Left cardiac atrium (tissue), 4 donors: ENCODE measurements around the gene PTPN23. TPM values are rescaled to one million over a fixed set of nuclear protein-coding genes. Genes with fewer than 3 reads are reported as not detected.

Experiments
- ATAC-seq, 2 donors: fragments of 200-7000 bp; cut with Tn5 transposase; one replicate each; pipeline ENCODE4 v1.9.1; 2020; ENCODE audit warnings: mild to moderate bottlenecking in 2 of 2, moderate library complexity in 2 of 2
- DNase-seq: peaks from one replicate; pipeline ENCODE4 v3.0.0-alpha.2; 2020
- intact Hi-C, 2 donors: fragments of 100-400 bp; cut with DNase I; formaldehyde crosslinking; loops; one replicate each; pipeline versions ENCODE4 v1.14.1 to v1.15.1; 2022 to 2023
- total RNA-seq, 2 donors: library from RNA; stranded (reverse); fragmentation: NEBNext Ultra II Directional; extraction: Animal tissue kit (Norgen Biotek cat#: 25700); gene quantifications; one replicate each; pipeline ENCODE4 v1.2.1, GENCODE V29; 2021
- donor health status: DM: no; HTN: yes; CAD: no.
- donor health status: DM: no; HTN: yes; CAD: no; lungs with severe emphysema.
- donor health status: DM: yes; HTN: yes; CAD: no.
- donor health status: Dilated cardiomyopathy.

PTPN23 gene
- total RNA-seq, 2 donors from 2014 or later: 24.1 to 24.8 TPM

- ATAC-seq (peak; percentile 12 to 55), DNase-seq (no peak)
- intact Hi-C loops: no loop called here
These were observed 14.1 kb downstream of the PTPN23 start for GRCh38 chr3:47394881-47395280.

- ATAC-seq (no peak), DNase-seq (no peak)
- intact Hi-C loops: no loop called here
These were observed 17.4 kb downstream of the PTPN23 start for GRCh38 chr3:47398228-47398627.

GRCh38 chr3:47399016-47399415 is 18.2 kb downstream of the PTPN23 start:
- no peak for ATAC-seq
- intact Hi-C loops: no loop called here
- no peak for DNase-seq

- ATAC-seq (no peak), DNase-seq (no peak)
- intact Hi-C loops: no loop called here
These were observed 18.9 kb downstream of the PTPN23 start for GRCh38 chr3:47399531-47400270.

GRCh38 chr3:47404431-47404876 is 23.6 kb downstream of the PTPN23 start:
- ATAC-seq (no peak), DNase-seq (no peak)

GRCh38 chr3:47404955-47405790 is 24.4 kb downstream of the PTPN23 start:
- no peak for DNase-seq
- ATAC-seq: peak; percentile 77 to 87
- intact Hi-C loops: no loop called here

More at GRCh38 chr3:47404431-47404876, 23.6 kb downstream of the PTPN23 start:
- intact Hi-C loops: no loop called here

GRCh38 chr3:47405820-47406761 is 25.3 kb downstream of the PTPN23 start:
- no peak for DNase-seq
- intact Hi-C loops: no loop called here
- ATAC-seq: no peak

GRCh38 chr3:47406762-47407149 is 25.9 kb downstream of the PTPN23 start:
- ATAC-seq (no peak), DNase-seq (no peak)
- intact Hi-C loops: no loop called here

GRCh38 chr3:47407237-47407636 is 26.4 kb downstream of the PTPN23 start:
- ATAC-seq: no peak
- intact Hi-C loops: no loop called here
- DNase-seq: no peak

GRCh38 chr3:47407896-47408838 is 27.3 kb downstream of the PTPN23 start:
- intact Hi-C loops: no loop called here
- peak in 1 of 2 donors; percentile 16 for ATAC-seq
- no peak for DNase-seq

- DNase-seq (no peak), ATAC-seq (no peak)
- intact Hi-C loops: no loop called here
These were observed 28.0 kb downstream of the PTPN23 start for GRCh38 chr3:47408839-47409229.

- DNase-seq (no peak), ATAC-seq (no peak)
- intact Hi-C loops: no loop called here
These were observed 28.5 kb downstream of the PTPN23 start for GRCh38 chr3:47409284-47409683.

GRCh38 chr3:47409688-47410416 is 29.0 kb downstream of the PTPN23 start:
- ATAC-seq (no peak), DNase-seq (no peak)

GRCh38 chr3:47410417-47410720 is 29.5 kb downstream of the PTPN23 start:
- no peak for DNase-seq
- no peak for ATAC-seq
- intact Hi-C loops: no loop called here

More at GRCh38 chr3:47409688-47410416, 29.0 kb downstream of the PTPN23 start:
- intact Hi-C loops: no loop called here

- DNase-seq: no peak
- no peak for ATAC-seq
These were observed 30.2 kb downstream of the PTPN23 start for GRCh38 chr3:47410801-47411646.

GRCh38 chr3:47411696-47412452 is 31.1 kb downstream of the PTPN23 start:
- ATAC-seq: no peak
- no peak for DNase-seq
- intact Hi-C loops: no loop called here

More at GRCh38 chr3:47410801-47411646, 30.2 kb downstream of the PTPN23 start:
- intact Hi-C loops: no loop called here
